Naive thymus-derived CD4-positive, alpha-beta T cell (primary cell): ENCODE measurements around the gene KIF18B. TPM values are rescaled to one million over a fixed set of nuclear protein-coding genes. Genes with fewer than 3 reads are reported as not detected.
A peak's percentile ranks its signal among the peaks of the same experiment; 100 is the strongest.

ENCODE experiments used
- ATAC-seq: fragments of 150-1000 bp; cut with Tn5 transposase; 2 replicates; pipeline ENCODE4 v1.10.0; 2021; ENCODE audit warnings: mild to moderate bottlenecking, moderate library complexity
- CTCF ChIA-PET: fragments of 350-600 bp; sonication (Branson Sonifier 250); formaldehyde crosslinking; loops from one replicate; lab custom pipeline; 2021; ENCODE audit warnings: antibody characterized with exemption; lab: Charles Lee
- POLR2A ChIA-PET: fragments of 350-600 bp; sonication (Branson Sonifier 250); formaldehyde crosslinking; loops from one replicate; lab custom pipeline; 2021; ENCODE audit warnings: antibody characterized with exemption, inconsistent platforms; lab: Charles Lee
- DNase-seq, 9 donors: peaks; one replicate each; pipeline versions ENCODE4 v3.0.0 to v3.0.0-alpha.2; 2020 to 2022; ENCODE audit warnings: mixed read lengths in 1 of 9
- H3K27ac ChIP-seq: one replicate; pipeline ENCODE4 v1.7.0; 2013; ENCODE audit warnings: mild to moderate bottlenecking, low read depth, low read length, moderate library complexity
- H3K27me3 ChIP-seq, 2 donors: one replicate each; pipeline ENCODE4 v1.7.0; 2013; ENCODE audit warnings: low read length in 2 of 2, mild to moderate bottlenecking in 2 of 2, moderate library complexity in 2 of 2; ENCODE audit not compliant: control insufficient read depth in 2 of 2, insufficient read depth in 2 of 2
- H3K36me3 ChIP-seq, 3 experiments: 1 replicate in 2 of 3; 2 replicates in 1 of 3; pipeline ENCODE4 v1.7.0; 2013; ENCODE audit warnings: low read length in 3 of 3, mild to moderate bottlenecking in 3 of 3, moderate library complexity in 1 of 3; ENCODE audit not compliant: insufficient read depth in 3 of 3, control insufficient read depth in 2 of 3
- H3K4me1 ChIP-seq, 2 donors: one replicate each; pipeline ENCODE4 v1.7.0; 2013; ENCODE audit warnings: low read length in 2 of 2, mild to moderate bottlenecking in 2 of 2, moderate library complexity in 1 of 2; ENCODE audit not compliant: control insufficient read depth in 2 of 2, insufficient read depth in 2 of 2
- H3K4me3 ChIP-seq: 2 replicates; pipeline ENCODE4 v1.7.0; 2013; ENCODE audit warnings: mild to moderate bottlenecking, low read length
- H3K9me3 ChIP-seq, 3 experiments: 1 replicate in 2 of 3; 2 replicates in 1 of 3; pipeline ENCODE4 v1.7.0; 2013; ENCODE audit warnings: low read length in 3 of 3; ENCODE audit not compliant: control insufficient read depth in 2 of 3
- H3K27ac Mint-ChIP-seq, 9 donors: one replicate each; pipeline ENCODE4 v1.8.0; 2020 to 2022; ENCODE audit warnings: mixed read lengths in 9 of 9, mild to moderate bottlenecking in 8 of 9, moderate library complexity in 5 of 9, inconsistent platforms in 2 of 9
- H3K27me3 Mint-ChIP-seq, 5 donors: one replicate each; pipeline ENCODE4 v1.8.0; 2021 to 2022; ENCODE audit warnings: mixed read lengths in 5 of 5, mild to moderate bottlenecking in 1 of 5
- H3K36me3 Mint-ChIP-seq, 5 donors: one replicate each; pipeline ENCODE4 v1.8.0; 2020 to 2022; ENCODE audit warnings: mixed read lengths in 5 of 5, mild to moderate bottlenecking in 3 of 5, inconsistent platforms in 1 of 5
- H3K4me1 Mint-ChIP-seq, 7 donors: one replicate each; pipeline ENCODE4 v1.8.0; 2020 to 2022; ENCODE audit warnings: mixed read lengths in 7 of 7, mild to moderate bottlenecking in 3 of 7, inconsistent platforms in 1 of 7
- H3K4me3 Mint-ChIP-seq, 10 donors: one replicate each; pipeline ENCODE4 v1.8.0; 2020 to 2022; ENCODE audit warnings: mild to moderate bottlenecking in 10 of 10, mixed read lengths in 10 of 10, moderate library complexity in 6 of 10, inconsistent platforms in 2 of 10
- H3K9me3 Mint-ChIP-seq, 11 donors: one replicate each; pipeline ENCODE4 v1.8.0; 2020 to 2022; ENCODE audit warnings: mixed read lengths in 11 of 11, mild to moderate bottlenecking in 4 of 11, inconsistent platforms in 1 of 11, moderate library complexity in 1 of 11
- intact Hi-C, 2 donors: fragments of 100-400 bp; cut with micrococcal nuclease; formaldehyde crosslinking; loops; one replicate each; pipeline ENCODE4 v1.15.1; 2023
- polyA plus RNA-seq, 2 donors: library from polyadenylated mRNA; unstranded; fragments of 300-500 nt; fragmentation: Illumina TruSeq; gene quantifications; one replicate each; pipeline ENCODE4 v1.2.3, GENCODE V29; 2021
- total RNA-seq, 6 experiments: library from RNA in 5 of 6; stranded (reverse) in 5 of 6; gene quantifications; 1 replicate in 5 of 6; 2 replicates in 1 of 6; pipeline ENCODE4 v1.2.3 and lab custom pipeline; 2021 to 2026

Gene KIF18B
- total and polyA plus RNA-seq, 7 experiments from 2014 or later: 0.17 to 57.2 TPM; not detected in 5

DNA sequence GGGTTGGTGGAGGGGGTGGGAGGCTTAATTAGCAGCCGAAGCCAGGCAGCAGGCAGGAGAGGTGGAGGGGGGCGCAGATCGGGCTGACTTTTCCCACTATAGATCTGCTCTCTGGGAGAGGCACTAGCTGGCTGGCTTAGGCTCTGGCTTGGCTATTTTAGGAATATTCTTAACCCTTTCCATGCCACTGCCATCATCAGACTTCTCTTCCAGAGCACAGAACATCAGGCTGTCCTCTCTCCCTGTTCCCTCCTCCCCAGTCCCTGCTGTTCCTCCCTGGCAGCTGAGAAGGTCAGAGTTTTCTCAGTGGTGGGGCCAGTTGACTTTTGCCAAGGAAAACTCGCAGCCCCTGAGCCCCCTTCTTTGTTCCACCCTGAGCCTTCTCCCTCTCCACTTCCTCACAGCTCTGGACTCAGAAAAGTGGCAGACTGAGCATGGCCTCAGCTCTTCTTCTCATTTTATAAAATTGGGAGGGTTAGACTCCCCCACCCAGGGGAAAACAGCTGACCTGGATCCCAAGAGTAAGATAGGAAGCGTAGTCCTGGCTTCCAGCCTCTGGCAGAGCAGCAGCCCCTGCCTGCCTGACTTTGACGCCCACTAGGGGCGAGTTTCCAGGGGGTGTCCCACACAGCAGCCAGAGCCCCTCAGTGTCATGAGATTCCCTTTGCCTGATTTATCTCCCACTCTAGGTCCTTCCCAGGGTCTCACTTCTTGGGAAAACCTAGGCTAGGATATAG, 30.4 kb upstream of the KIF18B start:
- no peak overlapping the region for H3K27ac ChIP-seq

DNA sequence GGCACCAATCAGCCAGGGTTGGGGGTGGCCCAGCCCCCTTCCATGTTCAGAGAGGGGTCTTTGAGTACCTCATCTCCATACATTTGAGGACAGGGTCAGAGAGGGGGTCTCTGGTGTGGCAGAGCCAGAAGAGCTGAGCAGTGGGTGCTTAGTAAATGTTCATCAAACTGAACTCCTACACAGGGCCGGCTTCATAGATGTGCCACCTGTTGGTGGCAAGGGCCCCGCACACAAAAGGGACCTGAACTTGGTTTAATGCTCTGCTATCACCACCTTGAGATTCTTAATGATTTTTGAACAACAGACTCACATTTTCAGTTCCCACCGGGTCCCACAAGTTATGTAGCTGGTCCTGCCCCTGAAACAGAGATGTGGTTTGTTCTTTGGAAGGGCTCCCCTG, 29.5 kb upstream of the KIF18B start:
- H3K27me3 ChIP-seq: no peaks in the 10 kb centered on the region
- no peaks in the 10 kb centered on the region for H3K9me3 ChIP-seq
- ChIA-PET POLR2A (no interaction called here), CTCF (interaction anchor here (0.8 kb wide), 1 partner anchor 51 kb away, joined by 3 read pairs; no protein-coding TSS in a partner anchor)
- Mint-ChIP-seq H3K9me3 (peaks cover 0 to 1% (median 0%) of the 10 kb centered on the region in 11 donors), H3K27ac (no peak overlapping the region), H3K36me3 (no peaks in the 10 kb centered on the region), H3K4me1 (peaks cover 0 to 4% (median 0%) of the 10 kb centered on the region in 7 donors), H3K27me3 (peaks cover 9 to 57% (median 28%) of the 10 kb centered on the region in 5 donors), H3K4me3 (no peak overlapping the region)
- intact Hi-C loops: no loop called here
- ATAC-seq (no peak), DNase-seq (no peak)
- H3K4me3 ChIP-seq: no peak overlapping the region
- H3K27ac ChIP-seq: no peak overlapping the region
- H3K4me1 ChIP-seq: no peaks in the 10 kb centered on the region
- no peaks in the 10 kb centered on the region for H3K36me3 ChIP-seq

More for the DNA sequence above, 30.4 kb upstream of the KIF18B start:
- intact Hi-C loops: no loop called here
- no peak for ATAC-seq
- ChIA-PET CTCF (interaction anchor here (0.8 kb wide), 1 partner anchor 52 kb away, joined by 3 read pairs; no protein-coding TSS in a partner anchor), POLR2A (no interaction called here)
- Histone ChIP-seq H3K4me3 (no peak overlapping the region), H3K36me3 (no peaks in the 10 kb centered on the region), H3K4me1 (no peaks in the 10 kb centered on the region), H3K9me3 (no peaks in the 10 kb centered on the region), H3K27me3 (no peaks in the 10 kb centered on the region)
- H3K36me3 Mint-ChIP-seq: no peaks in the 10 kb centered on the region
- H3K9me3 Mint-ChIP-seq: peaks cover 0 to 1% (median 0%) of the 10 kb centered on the region in 11 donors
- peaks cover 9 to 53% (median 25%) of the 10 kb centered on the region in 5 donors for H3K27me3 Mint-ChIP-seq
- no peak for DNase-seq
- H3K27ac Mint-ChIP-seq: no peak overlapping the region
- H3K4me3 Mint-ChIP-seq: no peak overlapping the region
- no peaks in the 10 kb centered on the region for H3K4me1 Mint-ChIP-seq

DNA sequence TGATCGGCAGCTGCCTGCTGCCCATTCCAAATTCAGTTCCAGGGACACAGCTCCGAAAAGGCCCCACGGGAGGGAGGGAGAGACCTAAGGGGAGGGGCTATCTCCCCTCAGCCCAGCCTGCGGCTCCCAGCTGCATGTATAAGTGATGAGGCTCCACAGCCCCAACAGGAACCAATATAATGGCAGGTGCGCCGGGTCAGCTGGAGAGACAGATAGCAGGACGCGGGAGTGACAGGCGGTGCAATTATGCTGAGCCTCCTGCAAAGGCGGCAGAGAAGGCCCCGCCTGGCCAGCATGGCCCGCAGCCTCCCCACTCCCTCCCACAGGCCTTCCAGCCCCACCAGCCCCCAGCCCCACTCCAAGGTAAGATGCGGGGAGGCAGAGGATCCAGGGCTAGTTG, 28.6 kb upstream of the KIF18B start:
- H3K4me3 ChIP-seq: no peak overlapping the region
- no peaks in the 10 kb centered on the region for H3K4me1 ChIP-seq
- intact Hi-C loops: no loop called here
- H3K36me3 ChIP-seq: no peaks in the 10 kb centered on the region
- H3K36me3 Mint-ChIP-seq: no peaks in the 10 kb centered on the region
- H3K27ac Mint-ChIP-seq: no peak overlapping the region
- H3K27me3 ChIP-seq: no peaks in the 10 kb centered on the region
- H3K4me1 Mint-ChIP-seq: peaks cover 0 to 7% (median 0%) of the 10 kb centered on the region in 7 donors
- CTCF ChIA-PET: no interaction called here
- H3K9me3 Mint-ChIP-seq: peaks cover 0 to 1% (median 0%) of the 10 kb centered on the region in 11 donors
- ATAC-seq (no peak), DNase-seq (no peak)
- H3K9me3 ChIP-seq: no peaks in the 10 kb centered on the region
- H3K4me3 Mint-ChIP-seq: no peak overlapping the region
- H3K27ac ChIP-seq: no peak overlapping the region
- POLR2A ChIA-PET: no interaction called here
- peaks cover 8 to 63% (median 27%) of the 10 kb centered on the region in 5 donors for H3K27me3 Mint-ChIP-seq

GRCh38 chr17:44972953-44973352, 25.4 kb upstream of the KIF18B start:
- Mint-ChIP-seq H3K4me1 (peaks cover 11 to 28% (median 17%) of the 10 kb centered on the region in 7 donors), H3K27ac (peak overlapping the region in 1 of 9 donors; percentile 28), H3K4me3 (no peak overlapping the region), H3K36me3 (peaks cover 0 to 3% (median 0%) of the 10 kb centered on the region in 5 donors), H3K9me3 (no peaks in the 10 kb centered on the region), H3K27me3 (peaks cover 0 to 72% (median 16%) of the 10 kb centered on the region in 5 donors)
- Histone ChIP-seq H3K4me3 (no peak overlapping the region), H3K27ac (no peak overlapping the region), H3K36me3 (no peaks in the 10 kb centered on the region), H3K4me1 (peaks cover 11 to 13% of the 10 kb centered on the region in 2 donors), H3K27me3 (no peaks in the 10 kb centered on the region), H3K9me3 (no peaks in the 10 kb centered on the region)
- CTCF ChIA-PET: no interaction called here
- intact Hi-C loops: no loop called here
- DNase-seq: no peak
- POLR2A ChIA-PET: no interaction called here
- ATAC-seq: no peak

DNA sequence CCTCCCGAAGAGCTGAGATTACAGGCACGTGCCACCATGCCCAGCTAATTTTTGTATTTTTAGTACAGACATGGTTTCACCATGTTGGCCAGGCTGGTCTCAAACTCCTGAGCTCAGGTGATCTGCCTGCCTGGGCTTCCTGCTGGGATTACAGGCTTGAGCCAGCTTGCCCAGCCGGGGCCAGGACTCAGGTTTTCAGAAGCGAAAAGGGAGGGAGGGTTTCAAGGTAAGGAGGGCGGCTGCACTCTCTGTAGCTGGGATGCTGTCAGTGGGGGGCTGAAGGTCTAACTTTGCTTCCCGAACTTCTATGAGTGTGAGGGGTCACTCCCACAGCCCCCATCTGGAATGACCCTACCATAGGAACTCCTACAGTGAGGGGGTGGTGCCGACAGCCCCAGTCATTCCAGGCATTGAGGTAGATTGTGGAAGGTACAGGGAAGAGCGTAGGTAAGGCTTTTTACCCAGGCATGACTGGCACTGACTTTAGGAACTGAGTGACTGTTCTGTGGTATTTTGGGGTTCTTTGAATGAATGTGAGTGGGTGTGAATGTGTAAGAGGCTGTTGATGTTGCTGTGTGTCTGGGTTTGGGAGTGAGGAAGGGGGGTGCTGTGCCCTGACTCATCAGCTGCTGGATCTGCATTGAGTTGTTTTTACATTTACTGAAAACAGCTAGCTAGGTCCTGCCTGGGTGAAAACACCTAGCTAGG, 24.4 kb upstream of the KIF18B start:
- no peaks in the 10 kb centered on the region for H3K9me3 ChIP-seq
- Mint-ChIP-seq H3K36me3 (peaks cover 0 to 3% (median 0%) of the 10 kb centered on the region in 5 donors), H3K27ac (peak overlapping the region in 3 of 9 donors; percentile 28 to 66 (median 33)), H3K4me3 (no peak overlapping the region), H3K4me1 (peaks cover 14 to 30% (median 20%) of the 10 kb centered on the region in 7 donors), H3K27me3 (peaks cover 3 to 70% (median 18%) of the 10 kb centered on the region in 5 donors), H3K9me3 (no peaks in the 10 kb centered on the region)
- H3K4me1 ChIP-seq: peaks cover 17 to 19% of the 10 kb centered on the region in 2 donors
- H3K4me3 ChIP-seq: no peak overlapping the region
- peak in 1 of 9 donors; percentile 59 for DNase-seq
- ChIA-PET CTCF (no interaction called here), POLR2A (no interaction called here)
- H3K27ac ChIP-seq: no peak overlapping the region
- ATAC-seq: no peak
- H3K27me3 ChIP-seq: peaks cover 3 to 4% of the 10 kb centered on the region in 2 donors
- intact Hi-C loops: loop anchor here in 1 of 2 donors (2.0 kb wide), 1 partner anchor 47 kb away; no protein-coding TSS in a partner anchor
- no peaks in the 10 kb centered on the region for H3K36me3 ChIP-seq

- DNase-seq (peak in 4 of 9 donors; percentile 12 to 52 (median 26)), ATAC-seq (no peak)
- Mint-ChIP-seq H3K27ac (no peak overlapping the region), H3K4me1 (peaks cover 23 to 36% (median 29%) of the 10 kb centered on the region in 7 donors), H3K27me3 (peaks cover 17 to 77% (median 31%) of the 10 kb centered on the region in 5 donors), H3K4me3 (peak overlapping the region; percentile 61 to 87 (median 76)), H3K9me3 (no peaks in the 10 kb centered on the region), H3K36me3 (peaks cover 0 to 8% (median 0%) of the 10 kb centered on the region in 5 donors)
- Histone ChIP-seq H3K4me3 (peak overlapping the region; percentile 23), H3K27me3 (peaks cover 11 to 16% of the 10 kb centered on the region in 2 donors), H3K4me1 (peaks cover 19 to 24% of the 10 kb centered on the region in 2 donors), H3K36me3 (no peaks in the 10 kb centered on the region), H3K9me3 (no peaks in the 10 kb centered on the region), H3K27ac (no peak overlapping the region)
- intact Hi-C loops: loop anchor here in 1 of 2 donors (2.0 kb wide), 1 partner anchor 49 kb away; no protein-coding TSS in a partner anchor
- CTCF ChIA-PET: no interaction called here
- POLR2A ChIA-PET: no interaction called here
Measured at GRCh38 chr17:44970136-44970741, 22.7 kb upstream of the KIF18B start.
